Neural cell (in vitro differentiated cells): ENCODE data around the gene GPBAR1.

Source experiments
- CTCF ChIP-seq: fragments of 450-650 bp; IDR thresholded peaks from 2 replicates; pipeline ENCODE4 v1.5.1; 2014; ENCODE audit warnings: antibody characterized with exemption, mild to moderate bottlenecking, moderate library complexity; ENCODE audit not compliant: poor library complexity, severe bottlenecking
- EP300 ChIP-seq: fragments of 450-650 bp; conservative IDR thresholded peaks from 2 replicates; pipeline ENCODE4 v1.6.1; 2014; ENCODE audit warnings: antibody characterized with exemption, mild to moderate bottlenecking, moderate library complexity; ENCODE audit not compliant: poor library complexity, severe bottlenecking
- MXI1 ChIP-seq: fragments of 450-650 bp; conservative IDR thresholded peaks from 2 replicates; pipeline ENCODE4 v1.6.1; 2014; ENCODE audit warnings: antibody characterized with exemption, mild to moderate bottlenecking; ENCODE audit not compliant: poor library complexity, severe bottlenecking
- POLR2AphosphoS5 ChIP-seq: IDR thresholded peaks from 2 replicates; pipeline ENCODE4 v1.6.1; 2012
- REST ChIP-seq: IDR thresholded peaks from 2 replicates; pipeline ENCODE4 v1.6.1; 2012; ENCODE audit warnings: borderline replicate concordance
- SMC3 ChIP-seq: fragments of 450-650 bp; conservative IDR thresholded peaks from 2 replicates; pipeline ENCODE4 v1.6.1; 2014; ENCODE audit warnings: antibody characterized with exemption, mild to moderate bottlenecking, moderate library complexity; ENCODE audit not compliant: poor library complexity

- TF ChIP-seq CTCF: no peak
- TF ChIP-seq POLR2AphosphoS5: no peak
- no peak for TF ChIP-seq REST
- TF ChIP-seq SMC3: no peak
- TF ChIP-seq EP300: no peak
- no peak for TF ChIP-seq MXI1
Observed at GRCh38 chr2:218267259-218267658, 6.4 kb downstream of the GPBAR1 start.
